PC-9 (cell line): ENCODE measurements around the gene CAMTA1. TPM values are rescaled to one million over a fixed set of nuclear protein-coding genes. Genes with fewer than 3 reads are reported as not detected.
"Not testable (repeated sequence)": the region's sequence is repeated elsewhere in the genome, so short reads cannot be mapped to it uniquely, and the experiment has no call there.

Experiments used
- Bru-seq: library from RNA; stranded (reverse); fragments of 400-500 nt; gene quantifications from one replicate; lab custom pipeline; 2021; lab: Mats Ljungman, UMichigan
- BruChase-seq, 2 experiments: library from RNA; stranded (reverse); fragments of 400-500 nt; gene quantifications; one replicate each; lab custom pipeline; 2021; lab: Mats Ljungman, UMichigan
- BruUV-seq: library from RNA; stranded (reverse); fragments of 400-500 nt; replicated peaks from 2 replicates; lab custom pipeline; 2021; lab: Mats Ljungman, UMichigan
- CTCF ChIA-PET: fragments of 300-600 bp; sonication (Branson Sonifier 250); formaldehyde crosslinking; loops from one replicate; lab custom pipeline; 2022; ENCODE audit warnings: antibody characterized with exemption; lab: Charles Lee
- POLR2A ChIA-PET: fragments of 300-600 bp; sonication (Branson Sonifier 250); formaldehyde crosslinking; loops from one replicate; lab custom pipeline; 2022; ENCODE audit warnings: antibody characterized with exemption; ENCODE audit not compliant: unreplicated experiment; lab: Charles Lee
- DNase-seq, 2 experiments: peaks; one replicate each; pipeline versions ENCODE4 v3.0.0 to v3.0.0-alpha.2; 2015 to 2022; ENCODE audit warnings: mixed read lengths in 1 of 2
- H2AFZ ChIP-seq: fragments of 200-600 bp; sonication (generic); 2 replicates; pipeline ENCODE4 v1.8.1; 2017; ENCODE audit warnings: antibody characterized with exemption
- H3F3A ChIP-seq: fragments of 200-600 bp; sonication (generic); 2 replicates; pipeline ENCODE4 v1.8.1; 2017; ENCODE audit warnings: antibody characterized with exemption, mild to moderate bottlenecking, low read depth; ENCODE audit not compliant: insufficient read depth
- H3K27ac ChIP-seq: fragments of 200-600 bp; sonication (generic); 2 replicates; pipeline ENCODE4 v1.6.1; 2016; ENCODE audit warnings: mixed run types
- H3K27me3 ChIP-seq: fragments of 200-600 bp; sonication (generic); 2 replicates; pipeline ENCODE4 v1.6.1; 2016; ENCODE audit warnings: low read depth, mixed run types; ENCODE audit not compliant: insufficient read depth
- H3K36me3 ChIP-seq: fragments of 200-600 bp; sonication (generic); 2 replicates; pipeline ENCODE4 v1.6.1; 2016; ENCODE audit warnings: low read depth, mixed run types
- H3K4me1 ChIP-seq: fragments of 200-600 bp; sonication (generic); replicated peaks from 2 replicates; pipeline ENCODE4 v1.6.1; 2016; ENCODE audit warnings: mixed run types; ENCODE audit not compliant: insufficient read depth
- H3K4me2 ChIP-seq: fragments of 200-600 bp; sonication (generic); 2 replicates; pipeline ENCODE4 v1.6.1; 2017; ENCODE audit warnings: mixed run types
- H3K4me3 ChIP-seq: fragments of 200-600 bp; sonication (generic); 2 replicates; pipeline ENCODE4 v1.6.1; 2016; ENCODE audit warnings: mixed run types
- H3K79me2 ChIP-seq: fragments of 200-600 bp; sonication (generic); 2 replicates; pipeline ENCODE4 v1.6.1; 2017; ENCODE audit warnings: low read depth, mixed run types
- H3K9me2 ChIP-seq: fragments of 200-600 bp; sonication (generic); 2 replicates; pipeline ENCODE4 v1.8.1; 2017; ENCODE audit warnings: mild to moderate bottlenecking; ENCODE audit not compliant: insufficient read depth
- H3K9me3 ChIP-seq: fragments of 200-600 bp; sonication (generic); 2 replicates; pipeline ENCODE4 v1.8.1; 2016; ENCODE audit warnings: low read depth; ENCODE audit not compliant: insufficient read depth
- H4K20me1 ChIP-seq: fragments of 200-600 bp; sonication (generic); 2 replicates; pipeline ENCODE4 v1.8.1; 2017; ENCODE audit not compliant: insufficient read depth
- CTCF ChIP-seq: fragments of 200-600 bp; sonication (generic); conservative IDR thresholded peaks from 2 replicates; pipeline ENCODE4 v1.6.1; 2017; ENCODE audit warnings: mixed run types, antibody characterized with exemption, mild to moderate bottlenecking, moderate library complexity
- EZH2 ChIP-seq: fragments of 200-600 bp; sonication (generic); IDR thresholded peaks from 2 replicates; pipeline ENCODE4 v1.8.0; 2017; ENCODE audit warnings: antibody characterized with exemption, low read depth
- intact Hi-C: fragments of 100-400 bp; cut with micrococcal nuclease; formaldehyde crosslinking; loops from one replicate; pipeline ENCODE4 v1.10.0; 2022; ENCODE audit not compliant: unreplicated experiment
- long read RNA-seq: library from polyadenylated mRNA; stranded (forward); transcript quantifications from one replicate; pipeline ENCODE4 v2.0.0, GENCODE V29; 2022
- total RNA-seq: library from RNA; stranded (reverse); gene quantifications from 2 replicates; pipeline ENCODE4 v1.2.3, GENCODE V29; 2021

Gene CAMTA1, protein sequence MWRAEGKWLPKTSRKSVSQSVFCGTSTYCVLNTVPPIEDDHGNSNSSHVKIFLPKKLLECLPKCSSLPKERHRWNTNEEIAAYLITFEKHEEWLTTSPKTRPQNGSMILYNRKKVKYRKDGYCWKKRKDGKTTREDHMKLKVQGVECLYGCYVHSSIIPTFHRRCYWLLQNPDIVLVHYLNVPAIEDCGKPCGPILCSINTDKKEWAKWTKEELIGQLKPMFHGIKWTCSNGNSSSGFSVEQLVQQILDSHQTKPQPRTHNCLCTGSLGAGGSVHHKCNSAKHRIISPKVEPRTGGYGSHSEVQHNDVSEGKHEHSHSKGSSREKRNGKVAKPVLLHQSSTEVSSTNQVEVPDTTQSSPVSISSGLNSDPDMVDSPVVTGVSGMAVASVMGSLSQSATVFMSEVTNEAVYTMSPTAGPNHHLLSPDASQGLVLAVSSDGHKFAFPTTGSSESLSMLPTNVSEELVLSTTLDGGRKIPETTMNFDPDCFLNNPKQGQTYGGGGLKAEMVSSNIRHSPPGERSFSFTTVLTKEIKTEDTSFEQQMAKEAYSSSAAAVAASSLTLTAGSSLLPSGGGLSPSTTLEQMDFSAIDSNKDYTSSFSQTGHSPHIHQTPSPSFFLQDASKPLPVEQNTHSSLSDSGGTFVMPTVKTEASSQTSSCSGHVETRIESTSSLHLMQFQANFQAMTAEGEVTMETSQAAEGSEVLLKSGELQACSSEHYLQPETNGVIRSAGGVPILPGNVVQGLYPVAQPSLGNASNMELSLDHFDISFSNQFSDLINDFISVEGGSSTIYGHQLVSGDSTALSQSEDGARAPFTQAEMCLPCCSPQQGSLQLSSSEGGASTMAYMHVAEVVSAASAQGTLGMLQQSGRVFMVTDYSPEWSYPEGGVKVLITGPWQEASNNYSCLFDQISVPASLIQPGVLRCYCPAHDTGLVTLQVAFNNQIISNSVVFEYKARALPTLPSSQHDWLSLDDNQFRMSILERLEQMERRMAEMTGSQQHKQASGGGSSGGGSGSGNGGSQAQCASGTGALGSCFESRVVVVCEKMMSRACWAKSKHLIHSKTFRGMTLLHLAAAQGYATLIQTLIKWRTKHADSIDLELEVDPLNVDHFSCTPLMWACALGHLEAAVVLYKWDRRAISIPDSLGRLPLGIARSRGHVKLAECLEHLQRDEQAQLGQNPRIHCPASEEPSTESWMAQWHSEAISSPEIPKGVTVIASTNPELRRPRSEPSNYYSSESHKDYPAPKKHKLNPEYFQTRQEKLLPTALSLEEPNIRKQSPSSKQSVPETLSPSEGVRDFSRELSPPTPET (N-terminal part only)
- total RNA-seq (72.3 and 75.3 TPM in 2 replicates), Bru-seq, nascent RNA (percentile 48 among the genes with signal in this experiment), BruChase-seq, experiment 1, labeled RNA remaining after a 2-hour chase (percentile 54 among the genes with signal in this experiment), BruChase-seq, experiment 2, labeled RNA remaining after a 6-hour chase (percentile 36 among the genes with signal in this experiment)
- long read RNA-seq, transcript CAMTA1-213 (3 exons, 538 nt) = minor isoform, 55 of 282 reads
- long read RNA-seq, transcript CAMTA1-209 (4 exons, 863 nt) = minor isoform, 23 of 282 reads
- long read RNA-seq, transcript CAMTA1-208 (4 exons, 567 nt) = major isoform, 176 of 282 reads
- long read RNA-seq, transcript CAMTA1-202 (5 exons, 431 nt) = minor isoform, 13 of 282 reads
- long read RNA-seq, partial matches to known transcripts = 2 of 282 reads
- long read RNA-seq, other reads (novel, unspliced or antisense) = 10 of 282 reads

DNA sequence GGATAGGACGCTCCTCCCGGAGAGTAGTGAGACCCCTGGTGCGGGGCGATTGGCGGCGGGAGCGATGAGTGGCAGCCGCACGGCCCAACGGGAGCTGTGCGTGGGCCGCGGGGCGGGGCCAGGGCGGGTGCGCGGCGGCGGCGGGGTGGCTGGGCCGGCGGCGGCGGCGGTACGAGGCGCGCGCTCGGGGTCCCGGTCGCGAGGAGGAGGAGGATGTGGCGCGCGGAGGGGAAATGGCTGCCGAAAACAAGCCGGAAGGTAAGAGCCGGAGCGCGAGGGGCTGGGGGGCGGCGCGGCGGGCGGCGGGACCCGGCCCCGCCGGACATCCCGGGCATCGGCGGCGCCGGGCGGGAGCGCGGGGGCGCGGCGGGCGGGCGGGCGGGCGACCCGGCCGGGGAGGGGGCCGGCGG lies at the start of gene CAMTA1:
Gene CAMTA1 (plus strand): TSS at position 137 of the 410 bp plus-strand sequence. CDS start 77 bp downstream, at position 214.
- POLR2A ChIA-PET = interaction anchor here (0.6 to 0.8 kb wide), 4 partner anchors 11 to 105 kb away, joined by 3 to 6 read pairs (median 4); no protein-coding TSS in a partner anchor
- no TSS peak for BruUV-seq
- Histone ChIP-seq H3K4me2 (peak within 1 kb of the TSS; percentile 89), H3K9me2 (no peaks in the 10 kb centered on the region), H3K4me1 (peaks cover 8% of the 10 kb centered on the region), H3K4me3 (peak within 1 kb of the TSS; percentile 76), H3F3A (peaks cover 3% of the 10 kb centered on the region; the same call in 1 of the 2 replicates), H3K36me3 (no peaks in the 10 kb centered on the region), H2AFZ (peak within 1 kb of the TSS; percentile 84), H3K79me2 (peaks cover 36% of the 10 kb centered on the region), H3K9me3 (no peaks in the 10 kb centered on the region), H3K27ac (peak within 1 kb of the TSS; percentile 86), H3K27me3 (no peaks in the 10 kb centered on the region), H4K20me1 (peaks cover 4% of the 10 kb centered on the region)
- TF ChIP-seq CTCF = no peak
- no peak for TF ChIP-seq EZH2
- no peak for DNase-seq
- CTCF ChIA-PET = interaction anchor here (1.6 kb wide), 1 partner anchor 84 kb away, joined by 13 read pairs; the partner anchor contains the start of gene DNAJC11
- intact Hi-C loops = no loop called here

DNA sequence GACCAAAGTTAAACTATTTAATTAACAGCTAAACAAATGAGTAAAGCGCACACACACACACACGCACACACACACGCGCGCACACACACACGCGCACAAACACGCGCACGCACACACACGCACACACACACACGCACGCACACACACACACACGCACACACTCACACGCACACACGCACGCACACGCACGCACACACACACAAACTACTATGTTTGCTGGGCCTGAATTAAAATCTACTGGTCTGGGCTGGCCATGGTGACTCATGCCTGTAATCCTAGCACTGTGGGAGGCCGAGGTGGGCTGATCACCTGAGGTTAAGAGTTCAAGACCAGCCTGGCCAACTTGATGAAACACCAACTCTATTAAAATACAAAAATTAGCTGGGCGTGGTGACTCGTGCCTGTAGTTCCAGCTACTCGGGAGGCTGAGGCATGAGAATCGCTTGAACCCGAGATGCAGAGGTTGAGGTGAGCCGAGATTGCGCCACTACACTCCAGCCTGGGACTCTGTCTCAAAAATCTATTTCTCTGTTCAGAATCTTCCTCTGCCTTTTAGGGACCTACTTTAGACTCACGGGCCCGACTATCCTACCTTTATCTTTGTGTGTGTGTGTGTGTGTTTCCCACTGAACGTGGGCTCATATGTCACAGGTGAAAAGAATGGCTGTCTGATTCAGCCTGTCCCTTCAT lies 46.1 kb upstream of the CAMTA1 start:
- TF ChIP-seq EZH2 (no peak), CTCF (no peak)
- no peak overlapping the region for H3K27ac ChIP-seq
- H3K79me2 ChIP-seq = no peaks in the 10 kb centered on the region
- no TSS peak for BruUV-seq
- H3K9me2 ChIP-seq = no peaks in the 10 kb centered on the region
- ChIA-PET POLR2A (no interaction called here), CTCF (no interaction called here)
- no peaks in the 10 kb centered on the region for H3K9me3 ChIP-seq
- no peaks in the 10 kb centered on the region for H4K20me1 ChIP-seq
- H3K4me1 ChIP-seq = no peaks in the 10 kb centered on the region
- H3F3A ChIP-seq = no peaks in the 10 kb centered on the region
- no peak overlapping the region for H3K4me3 ChIP-seq
- DNase-seq = no peak
- H3K27me3 ChIP-seq = no peaks in the 10 kb centered on the region
- intact Hi-C loops = no loop called here
- H2AFZ ChIP-seq = no peak overlapping the region
- H3K4me2 ChIP-seq = no peak overlapping the region
- no peaks in the 10 kb centered on the region for H3K36me3 ChIP-seq

GRCh38 chr1:6742676-6743188 lies 42.5 kb upstream of the CAMTA1 start:
- H3K9me3 ChIP-seq, H3K79me2 ChIP-seq, DNase-seq, BruUV-seq, H3K27me3 ChIP-seq, H4K20me1 ChIP-seq, POLR2A ChIA-PET, H3K9me2 ChIP-seq, H3K27ac ChIP-seq, H3K4me3 ChIP-seq, H3K4me2 ChIP-seq, CTCF ChIA-PET, H3K4me1 ChIP-seq, intact Hi-C loops, H3K36me3 ChIP-seq, H3F3A ChIP-seq, H2AFZ ChIP-seq: not testable (repeated sequence)
